ENCODE measurements around the gene SYNDIG1L. TPM values are rescaled to one million over a fixed set of nuclear protein-coding genes. Genes with fewer than 3 reads are reported as not detected.
A peak's percentile ranks its signal among the peaks of the same experiment; 100 is the strongest.

The SYNDIG1L gene
- not detected in 2 replicates for total RNA-seq (ENCODE audit: low replicate concordance)

DNA sequence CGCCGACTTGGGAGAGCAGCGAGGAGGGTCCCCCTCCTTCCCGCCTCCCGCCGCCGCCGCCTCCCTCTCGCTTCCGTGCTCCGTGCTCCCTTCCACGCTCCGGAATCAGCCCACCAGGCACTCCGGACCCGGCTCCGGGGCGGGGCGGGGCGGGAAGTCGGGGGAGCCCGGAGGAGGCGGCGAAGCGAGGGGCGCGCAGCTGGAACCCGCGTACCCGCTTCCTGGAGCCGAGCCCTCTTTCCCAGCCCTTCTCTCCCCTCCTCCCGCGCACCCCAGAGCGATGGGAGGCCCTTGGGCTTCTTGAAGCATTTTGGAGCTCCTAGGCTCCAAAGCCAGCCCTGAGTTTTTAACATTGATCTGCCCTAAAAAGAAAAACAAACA lies at the start of gene SYNDIG1L:
Gene SYNDIG1L, minus strand, starts transcription at position 9 of the 381 bp plus-strand sequence. CDS start 16,466 bp downstream, outside the sequence.
- TF ChIP-seq, protein P1, sequence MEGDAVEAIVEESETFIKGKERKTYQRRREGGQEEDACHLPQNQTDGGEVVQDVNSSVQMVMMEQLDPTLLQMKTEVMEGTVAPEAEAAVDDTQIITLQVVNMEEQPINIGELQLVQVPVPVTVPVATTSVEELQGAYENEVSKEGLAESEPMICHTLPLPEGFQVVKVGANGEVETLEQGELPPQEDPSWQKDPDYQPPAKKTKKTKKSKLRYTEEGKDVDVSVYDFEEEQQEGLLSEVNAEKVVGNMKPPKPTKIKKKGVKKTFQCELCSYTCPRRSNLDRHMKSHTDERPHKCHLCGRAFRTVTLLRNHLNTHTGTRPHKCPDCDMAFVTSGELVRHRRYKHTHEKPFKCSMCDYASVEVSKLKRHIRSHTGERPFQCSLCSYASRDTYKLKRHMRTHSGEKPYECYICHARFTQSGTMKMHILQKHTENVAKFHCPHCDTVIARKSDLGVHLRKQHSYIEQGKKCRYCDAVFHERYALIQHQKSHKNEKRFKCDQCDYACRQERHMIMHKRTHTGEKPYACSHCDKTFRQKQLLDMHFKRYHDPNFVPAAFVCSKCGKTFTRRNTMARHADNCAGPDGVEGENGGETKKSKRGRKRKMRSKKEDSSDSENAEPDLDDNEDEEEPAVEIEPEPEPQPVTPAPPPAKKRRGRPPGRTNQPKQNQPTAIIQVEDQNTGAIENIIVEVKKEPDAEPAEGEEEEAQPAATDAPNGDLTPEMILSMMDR (IDR thresholded peaks at IDR 0.05; ENCODE audit: insufficient read depth, low read length): no peak
- no peak within 1 kb of the TSS for H3K4me3 ChIP-seq (ENCODE audit: low read depth, low read length)
- DNase-seq (ENCODE audit: low read depth): no peak

DNA sequence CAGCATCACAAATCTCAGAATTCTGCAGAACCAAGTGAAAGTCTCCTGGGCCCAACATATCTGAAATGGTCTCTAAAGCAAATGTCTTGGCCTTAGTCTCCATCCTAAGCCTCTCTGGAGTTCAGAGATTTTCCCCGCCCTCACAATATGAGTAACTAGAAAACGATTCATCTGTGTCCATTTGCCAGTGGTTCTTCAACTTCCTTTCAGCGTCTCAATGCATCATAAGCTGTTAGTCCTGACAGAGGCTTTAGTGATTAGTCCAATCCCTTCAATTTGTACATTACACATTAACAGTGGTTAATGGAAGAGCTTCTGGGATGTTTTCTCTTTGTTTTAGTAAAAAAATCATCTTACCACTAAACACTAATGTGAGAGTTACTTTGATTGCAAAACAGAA lies 49.7 kb upstream of the SYNDIG1L start:
- TF ChIP-seq, protein P1 (IDR thresholded peaks at IDR 0.05; ENCODE audit: insufficient read depth, low read length): no peak

DNA sequence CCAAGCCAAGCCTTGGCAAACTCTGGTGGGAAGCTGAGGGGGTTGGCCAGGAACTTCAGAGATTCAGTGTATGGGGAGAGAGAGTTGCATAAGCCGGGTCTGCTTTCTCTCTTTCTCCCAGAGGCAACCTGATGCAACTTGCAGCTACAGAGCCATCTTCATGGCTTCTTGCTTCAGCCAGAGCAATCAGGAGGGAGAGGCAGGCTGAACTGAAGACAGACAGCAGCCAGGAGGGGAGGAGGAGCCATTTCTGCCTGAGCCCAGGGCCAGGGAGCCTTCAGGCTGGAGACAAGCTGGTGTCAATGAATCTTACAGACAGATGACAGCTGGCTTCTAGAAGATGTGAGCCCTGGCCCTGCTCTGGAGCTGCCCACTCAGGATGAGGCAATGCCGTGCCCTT lies 48.4 kb upstream of the SYNDIG1L start:
- DNase-seq (ENCODE audit: low read depth): peak; percentile 49
- TF ChIP-seq, protein P1 (IDR thresholded peaks at IDR 0.05; ENCODE audit: insufficient read depth, low read length): no peak
- no peak overlapping the region for H3K4me3 ChIP-seq (ENCODE audit: low read depth, low read length)

More for the DNA sequence above, 49.7 kb upstream of the SYNDIG1L start:
- H3K4me3 ChIP-seq (ENCODE audit: low read depth, low read length): no peak overlapping the region
- DNase-seq (ENCODE audit: low read depth): peak; percentile 76

DNA sequence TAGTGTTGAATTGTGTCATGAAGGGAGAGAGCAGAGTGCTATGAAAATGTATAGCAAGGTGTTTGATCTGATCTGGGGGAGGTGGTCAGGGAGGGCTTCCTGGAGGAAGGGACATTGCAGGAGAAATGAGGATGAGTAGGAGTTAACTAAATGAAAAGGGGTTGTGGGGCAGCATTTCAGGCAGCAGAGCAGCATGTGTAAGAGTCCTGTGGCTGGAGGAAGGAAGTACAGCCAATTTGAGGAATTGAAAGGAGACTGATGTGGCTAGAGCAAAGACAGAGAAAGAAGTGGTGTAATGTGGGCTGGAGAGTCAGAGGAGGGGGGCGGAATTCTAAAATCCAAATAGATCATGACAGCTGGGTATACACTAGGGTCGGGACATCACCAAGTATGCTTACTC lies 46.6 kb upstream of the SYNDIG1L start:
- H3K4me3 ChIP-seq (ENCODE audit: low read depth, low read length): no peak overlapping the region
- no peak for DNase-seq (ENCODE audit: low read depth)
- TF ChIP-seq, protein P1 (IDR thresholded peaks at IDR 0.05; ENCODE audit: insufficient read depth, low read length): no peak

DNA sequence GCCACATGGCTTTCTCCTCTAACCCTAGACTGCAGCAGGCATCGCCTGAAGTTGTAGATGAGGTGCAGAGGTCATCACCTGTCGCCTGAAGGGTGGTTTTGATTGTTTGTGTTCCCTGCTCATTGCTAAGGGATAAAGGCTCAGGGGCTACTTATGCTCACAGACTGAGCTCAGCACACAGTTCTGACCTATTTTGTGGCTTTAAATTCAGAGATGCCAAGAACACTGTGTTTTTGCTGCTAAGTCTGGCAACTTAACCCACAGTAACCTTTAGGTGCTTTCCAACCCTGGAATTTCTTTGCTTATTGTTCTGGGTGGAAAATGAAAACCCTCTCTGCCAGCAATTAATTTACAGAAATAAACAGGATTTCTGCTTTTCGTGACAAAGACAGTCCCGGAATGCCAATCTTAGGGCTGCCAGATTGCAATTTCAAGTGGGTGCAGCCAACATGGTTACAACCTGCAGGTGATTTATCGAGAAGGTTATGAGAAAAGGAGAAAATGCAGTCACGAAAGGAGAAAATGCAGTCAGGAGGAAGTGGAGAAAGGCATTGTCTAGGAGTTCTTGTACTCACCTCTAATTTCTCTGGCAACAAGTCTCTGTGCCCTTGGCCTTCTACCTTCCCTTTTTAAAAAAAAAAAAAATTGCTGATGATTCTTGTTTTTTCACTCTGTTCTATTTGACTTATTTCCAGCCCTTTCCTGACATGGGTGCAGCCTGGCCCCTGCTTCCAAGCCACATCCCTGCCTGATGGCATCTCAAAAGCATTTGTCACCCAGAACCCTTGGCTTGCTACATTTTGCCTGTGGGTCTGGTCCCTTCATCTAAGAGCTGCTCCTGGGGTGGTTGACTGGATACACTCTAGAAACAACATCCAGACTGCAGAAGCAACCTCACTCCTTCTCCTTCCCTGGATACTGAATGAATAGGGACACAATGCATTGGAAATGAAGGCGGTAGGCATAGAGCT lies 43.8 kb upstream of the SYNDIG1L start:
- TF ChIP-seq, protein P1 (IDR thresholded peaks at IDR 0.05; ENCODE audit: insufficient read depth, low read length): no peak
- no peak for DNase-seq (ENCODE audit: low read depth)

DNA sequence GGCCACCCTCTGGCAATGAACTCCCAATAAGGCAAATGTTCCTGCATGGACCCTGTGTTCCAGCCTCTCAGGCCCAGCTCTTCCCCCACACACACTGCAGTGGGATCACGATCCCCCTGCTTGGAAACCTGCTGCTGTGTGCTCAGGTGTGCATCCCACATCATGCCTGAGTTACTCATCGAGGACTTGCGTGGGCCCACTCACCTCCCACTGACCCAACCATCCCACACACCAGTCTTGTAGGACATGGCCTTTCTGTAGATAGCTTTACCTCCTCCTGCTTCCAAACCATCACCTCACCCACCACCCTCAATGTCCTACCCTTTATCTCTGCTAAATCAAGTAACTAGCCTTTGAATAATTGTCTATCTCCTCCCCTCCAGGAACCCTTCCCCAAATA lies 42.5 kb upstream of the SYNDIG1L start:
- TF ChIP-seq, protein P1 (IDR thresholded peaks at IDR 0.05; ENCODE audit: insufficient read depth, low read length): no peak
- DNase-seq (ENCODE audit: low read depth): no peak
- H3K4me3 ChIP-seq (ENCODE audit: low read depth, low read length): no peak overlapping the region

More for the DNA sequence above, 43.8 kb upstream of the SYNDIG1L start:
- H3K4me3 ChIP-seq (ENCODE audit: low read depth, low read length): no peak overlapping the region
